PC-9 (cell line): ENCODE measurements around the gene MFN1. TPM values are rescaled to one million over a fixed set of nuclear protein-coding genes. Genes with fewer than 3 reads are reported as not detected.

Source experiments
- BruUV-seq: library from RNA; stranded (reverse); fragments of 400-500 nt; replicated peaks from 2 replicates; lab custom pipeline; 2021; lab: Mats Ljungman, UMichigan
- CTCF ChIA-PET: fragments of 300-600 bp; sonication (Branson Sonifier 250); formaldehyde crosslinking; loops from one replicate; lab custom pipeline; 2022; ENCODE audit warnings: antibody characterized with exemption; lab: Charles Lee
- POLR2A ChIA-PET: fragments of 300-600 bp; sonication (Branson Sonifier 250); formaldehyde crosslinking; loops from one replicate; lab custom pipeline; 2022; ENCODE audit warnings: antibody characterized with exemption; ENCODE audit not compliant: unreplicated experiment; lab: Charles Lee
- DNase-seq, 2 experiments: peaks; one replicate each; pipeline versions ENCODE4 v3.0.0 to v3.0.0-alpha.2; 2015 to 2022; ENCODE audit warnings: mixed read lengths in 1 of 2
- H2AFZ ChIP-seq: fragments of 200-600 bp; sonication (generic); 2 replicates; pipeline ENCODE4 v1.8.1; 2017; ENCODE audit warnings: antibody characterized with exemption
- H3F3A ChIP-seq: fragments of 200-600 bp; sonication (generic); 2 replicates; pipeline ENCODE4 v1.8.1; 2017; ENCODE audit warnings: antibody characterized with exemption, mild to moderate bottlenecking, low read depth; ENCODE audit not compliant: insufficient read depth
- H3K27ac ChIP-seq: fragments of 200-600 bp; sonication (generic); 2 replicates; pipeline ENCODE4 v1.6.1; 2016; ENCODE audit warnings: mixed run types
- H3K27me3 ChIP-seq: fragments of 200-600 bp; sonication (generic); 2 replicates; pipeline ENCODE4 v1.6.1; 2016; ENCODE audit warnings: low read depth, mixed run types; ENCODE audit not compliant: insufficient read depth
- H3K36me3 ChIP-seq: fragments of 200-600 bp; sonication (generic); 2 replicates; pipeline ENCODE4 v1.6.1; 2016; ENCODE audit warnings: low read depth, mixed run types
- H3K4me1 ChIP-seq: fragments of 200-600 bp; sonication (generic); replicated peaks from 2 replicates; pipeline ENCODE4 v1.6.1; 2016; ENCODE audit warnings: mixed run types; ENCODE audit not compliant: insufficient read depth
- H3K4me2 ChIP-seq: fragments of 200-600 bp; sonication (generic); 2 replicates; pipeline ENCODE4 v1.6.1; 2017; ENCODE audit warnings: mixed run types
- H3K4me3 ChIP-seq: fragments of 200-600 bp; sonication (generic); 2 replicates; pipeline ENCODE4 v1.6.1; 2016; ENCODE audit warnings: mixed run types
- H3K79me2 ChIP-seq: fragments of 200-600 bp; sonication (generic); 2 replicates; pipeline ENCODE4 v1.6.1; 2017; ENCODE audit warnings: low read depth, mixed run types
- H3K9me2 ChIP-seq: fragments of 200-600 bp; sonication (generic); 2 replicates; pipeline ENCODE4 v1.8.1; 2017; ENCODE audit warnings: mild to moderate bottlenecking; ENCODE audit not compliant: insufficient read depth
- H3K9me3 ChIP-seq: fragments of 200-600 bp; sonication (generic); 2 replicates; pipeline ENCODE4 v1.8.1; 2016; ENCODE audit warnings: low read depth; ENCODE audit not compliant: insufficient read depth
- H4K20me1 ChIP-seq: fragments of 200-600 bp; sonication (generic); 2 replicates; pipeline ENCODE4 v1.8.1; 2017; ENCODE audit not compliant: insufficient read depth
- CTCF ChIP-seq: fragments of 200-600 bp; sonication (generic); conservative IDR thresholded peaks from 2 replicates; pipeline ENCODE4 v1.6.1; 2017; ENCODE audit warnings: mixed run types, antibody characterized with exemption, mild to moderate bottlenecking, moderate library complexity
- EZH2 ChIP-seq: fragments of 200-600 bp; sonication (generic); IDR thresholded peaks from 2 replicates; pipeline ENCODE4 v1.8.0; 2017; ENCODE audit warnings: antibody characterized with exemption, low read depth
- intact Hi-C: fragments of 100-400 bp; cut with micrococcal nuclease; formaldehyde crosslinking; loops from one replicate; pipeline ENCODE4 v1.10.0; 2022; ENCODE audit not compliant: unreplicated experiment
- total RNA-seq: library from RNA; stranded (reverse); gene quantifications from 2 replicates; pipeline ENCODE4 v1.2.3, GENCODE V29; 2021

Gene MFN1
- total RNA-seq, 1 experiment from 2014 or later, result 69.1 TPM

GRCh38 chr3:179410999-179411398 is 63.5 kb downstream of the MFN1 start:
- Histone ChIP-seq H3K4me1 (no peaks in the 10 kb centered on the region), H4K20me1 (no peaks in the 10 kb centered on the region), H3K27me3 (no peaks in the 10 kb centered on the region), H3K4me3 (no peak overlapping the region), H3K4me2 (no peak overlapping the region), H3K36me3 (no peaks in the 10 kb centered on the region), H3K9me3 (no peaks in the 10 kb centered on the region), H2AFZ (no peak overlapping the region), H3K27ac (no peak overlapping the region), H3K79me2 (no peaks in the 10 kb centered on the region), H3K9me2 (no peaks in the 10 kb centered on the region), H3F3A (no peaks in the 10 kb centered on the region)
- ChIA-PET CTCF (no interaction called here), POLR2A (no interaction called here)
- DNase-seq, result no peak
- intact Hi-C loops, result no loop called here
- TF ChIP-seq EZH2 (no peak), CTCF (no peak)
- no TSS peak for BruUV-seq

- Histone ChIP-seq H3K27ac (no peak overlapping the region), H3K27me3 (no peaks in the 10 kb centered on the region), H3K79me2 (no peaks in the 10 kb centered on the region), H3K4me3 (no peak overlapping the region), H3K4me1 (no peaks in the 10 kb centered on the region), H3K36me3 (no peaks in the 10 kb centered on the region), H3F3A (no peaks in the 10 kb centered on the region), H4K20me1 (no peaks in the 10 kb centered on the region), H2AFZ (no peak overlapping the region), H3K9me3 (no peaks in the 10 kb centered on the region), H3K4me2 (no peak overlapping the region), H3K9me2 (no peaks in the 10 kb centered on the region)
- ChIA-PET CTCF (no interaction called here), POLR2A (no interaction called here)
- intact Hi-C loops, result no loop called here
- BruUV-seq, result no TSS peak
- TF ChIP-seq CTCF, result no peak
- no peak for TF ChIP-seq EZH2
- DNase-seq, result no peak
These were observed 67.3 kb downstream of the MFN1 start for GRCh38 chr3:179414804-179415203.

- no TSS peak for BruUV-seq
- Histone ChIP-seq H3K79me2 (no peaks in the 10 kb centered on the region), H3F3A (no peaks in the 10 kb centered on the region), H3K4me1 (no peaks in the 10 kb centered on the region), H3K36me3 (no peaks in the 10 kb centered on the region), H3K4me3 (no peak overlapping the region), H4K20me1 (no peaks in the 10 kb centered on the region), H3K27me3 (no peaks in the 10 kb centered on the region), H3K9me3 (no peaks in the 10 kb centered on the region), H3K4me2 (no peak overlapping the region), H2AFZ (no peak overlapping the region), H3K27ac (no peak overlapping the region), H3K9me2 (no peaks in the 10 kb centered on the region)
- ChIA-PET POLR2A (no interaction called here), CTCF (no interaction called here)
- TF ChIP-seq CTCF (no peak), EZH2 (no peak)
- DNase-seq, result no peak
- intact Hi-C loops, result no loop called here
These were observed 67.9 kb downstream of the MFN1 start for GRCh38 chr3:179415377-179415776.
